GM18858 (cell line): Measurements from ENCODE around the gene MAP4.
"Not testable (repeated sequence)": the region's sequence is repeated elsewhere in the genome, so short reads cannot be mapped to it uniquely, and the experiment has no call there.

Source experiments
- ATAC-seq: cut with Tn5 transposase; IDR thresholded peaks from one replicate; pipeline ENCODE4 v1.9.1; 2021; ENCODE audit not compliant: unreplicated experiment

Gene MAP4

DNA sequence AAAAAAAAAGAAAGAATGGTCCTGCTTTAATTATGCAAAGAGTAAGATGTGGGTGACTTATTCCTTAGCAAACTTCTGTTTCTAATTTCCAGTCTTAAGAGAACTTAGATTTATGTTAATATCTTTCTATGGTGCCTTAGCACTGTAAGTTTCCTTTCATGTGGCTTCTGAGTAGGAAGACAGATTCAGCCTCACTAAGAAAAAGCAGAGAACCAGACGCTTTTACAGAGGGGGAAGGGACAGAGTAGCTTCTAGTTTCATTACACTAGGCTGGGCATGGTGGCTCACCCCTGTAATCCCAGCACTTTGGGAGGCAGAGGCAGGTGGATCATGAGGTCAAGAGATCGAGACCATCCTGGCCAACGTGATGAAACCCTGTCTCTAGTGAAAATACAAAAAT is 118.3 kb downstream of the MAP4 start:
- no peak for ATAC-seq

GRCh38 chr3:47896736-47897135 is 119.5 kb downstream of the MAP4 start:
- no peak for ATAC-seq

- ATAC-seq: no peak
Observed at GRCh38 chr3:47895241-47895640, 121.0 kb downstream of the MAP4 start.

GRCh38 chr3:47892286-47893040 is 123.8 kb downstream of the MAP4 start:
- no peak for ATAC-seq

- no peak for ATAC-seq
Observed at GRCh38 chr3:47891613-47892005, 124.6 kb downstream of the MAP4 start.

- ATAC-seq: no peak
Observed at GRCh38 chr3:47890828-47891612, 125.2 kb downstream of the MAP4 start.

GRCh38 chr3:47890126-47890827 is 125.9 kb downstream of the MAP4 start:
- no peak for ATAC-seq

DNA sequence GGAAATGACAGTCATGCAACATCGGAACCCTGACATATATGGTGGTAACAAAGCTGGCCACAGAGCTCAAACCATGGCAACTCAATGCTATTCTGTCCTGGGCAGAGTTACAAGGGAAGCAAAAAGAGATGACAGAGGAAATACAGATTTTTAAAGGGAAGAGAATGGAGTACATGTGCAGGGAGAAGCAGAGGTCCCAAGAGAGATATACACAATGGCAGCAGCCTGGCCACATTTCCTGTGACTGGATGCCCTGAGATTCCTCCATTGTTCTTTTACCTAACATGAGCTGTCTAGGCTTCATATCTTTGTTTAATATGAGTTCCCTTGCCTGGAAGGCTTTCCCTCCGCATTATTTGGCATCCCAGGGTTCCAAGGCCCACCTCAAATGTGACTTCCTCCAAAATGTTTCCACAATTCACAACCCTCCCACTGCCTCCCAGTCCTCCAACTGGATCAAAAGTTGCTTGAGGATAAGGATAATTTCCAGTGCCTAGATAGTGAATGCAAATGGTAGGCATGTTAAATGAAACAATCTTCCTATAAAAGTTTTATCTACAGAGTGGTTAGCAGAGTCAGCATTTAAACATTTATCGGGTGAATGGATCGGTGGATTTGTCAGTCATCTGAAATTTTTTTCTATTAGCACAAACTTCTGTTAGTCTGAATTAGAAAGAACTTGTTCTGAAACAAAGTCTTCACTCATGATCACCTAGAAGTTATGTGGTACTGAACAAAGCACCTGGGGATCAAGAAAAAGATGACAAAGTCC is 127.0 kb downstream of the MAP4 start:
- no peak for ATAC-seq

GRCh38 chr3:47887991-47888390 is 128.2 kb downstream of the MAP4 start:
- not testable (repeated sequence) for ATAC-seq

DNA sequence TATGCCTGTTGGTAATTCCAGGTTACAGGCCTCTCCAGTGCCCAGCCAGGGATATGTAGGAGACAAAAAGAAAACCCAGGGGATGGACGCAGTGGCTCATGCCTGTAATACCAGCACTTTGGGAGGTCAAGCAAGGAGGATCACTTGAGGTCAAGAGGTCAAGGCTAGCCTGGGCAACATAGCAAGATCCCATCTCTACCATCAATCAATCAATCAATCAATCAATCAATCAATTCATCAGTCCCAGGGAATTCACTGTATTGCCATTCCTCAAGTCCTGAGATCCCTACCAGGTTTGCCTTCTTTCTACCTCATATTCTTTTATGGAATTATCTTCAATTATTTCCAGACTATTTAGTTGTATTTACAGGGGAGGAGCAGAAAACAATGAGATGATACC is 131.0 kb downstream of the MAP4 start:
- no peak for ATAC-seq

DNA sequence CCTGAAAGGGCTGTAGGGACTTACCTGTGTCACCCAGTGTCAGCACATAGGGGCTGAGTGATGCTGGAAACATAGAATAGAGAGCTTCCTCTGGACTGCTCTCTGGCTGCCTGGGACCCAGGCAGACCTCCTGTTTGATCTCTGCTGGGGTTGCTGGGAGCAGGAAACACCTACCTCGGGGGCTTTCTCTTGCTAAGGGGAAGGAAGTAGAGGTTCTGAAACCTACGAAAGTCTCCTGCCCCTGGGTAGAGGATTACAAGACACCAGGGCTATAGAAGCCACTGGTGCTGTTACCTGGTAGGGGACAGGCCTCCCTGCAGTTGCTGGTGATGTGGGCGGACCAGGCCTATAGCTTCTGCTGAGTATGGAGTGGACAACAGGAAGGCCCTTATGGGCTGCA is 131.6 kb downstream of the MAP4 start:
- no peak for ATAC-seq

GRCh38 chr3:47882338-47882737 is 133.9 kb downstream of the MAP4 start:
- no peak for ATAC-seq

GRCh38 chr3:47877719-47878118 is 138.5 kb downstream of the MAP4 start:
- no peak for ATAC-seq

- ATAC-seq: no peak
Observed at GRCh38 chr3:47877290-47877689, 138.9 kb downstream of the MAP4 start.

DNA sequence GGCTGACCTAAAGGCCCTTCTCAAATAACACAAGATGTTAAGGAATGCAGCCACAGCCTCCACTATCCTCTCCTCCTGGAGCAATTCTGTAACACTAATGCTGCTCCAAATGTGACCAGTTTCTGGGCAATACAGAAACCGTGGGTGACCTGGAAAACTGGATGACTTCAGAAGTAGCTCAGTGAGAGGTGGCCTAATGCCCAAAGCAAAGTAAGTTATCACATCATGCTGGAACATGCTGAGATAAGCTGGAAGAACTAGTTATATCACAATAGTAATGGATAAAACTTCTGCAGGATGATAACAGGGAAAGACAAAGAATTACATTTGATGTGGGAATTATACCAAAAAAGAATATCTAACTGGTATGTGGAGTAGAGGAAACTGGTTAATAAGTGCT is 141.3 kb downstream of the MAP4 start:
- no peak for ATAC-seq

DNA sequence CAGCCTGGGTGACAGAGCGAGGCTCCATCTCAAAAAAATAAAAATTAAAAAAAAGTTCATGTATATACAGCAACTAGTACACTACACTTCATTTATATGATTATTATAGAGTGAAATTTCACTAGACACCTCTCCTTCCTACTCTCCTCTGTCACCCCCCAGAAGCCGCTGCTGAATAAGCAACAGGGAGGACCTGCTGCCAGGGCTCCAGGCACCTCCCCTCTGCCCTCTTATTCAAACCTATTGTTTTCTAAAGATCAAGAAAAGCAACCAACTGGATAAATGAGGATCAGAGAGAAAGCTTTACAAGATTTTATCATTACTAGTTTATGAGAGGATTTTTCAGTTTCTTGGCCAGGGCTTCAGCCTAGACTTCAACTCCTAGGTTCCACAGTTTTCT is 141.8 kb downstream of the MAP4 start:
- ATAC-seq: no peak

GRCh38 chr3:47872916-47873315 is 143.3 kb downstream of the MAP4 start:
- ATAC-seq: no peak

DNA sequence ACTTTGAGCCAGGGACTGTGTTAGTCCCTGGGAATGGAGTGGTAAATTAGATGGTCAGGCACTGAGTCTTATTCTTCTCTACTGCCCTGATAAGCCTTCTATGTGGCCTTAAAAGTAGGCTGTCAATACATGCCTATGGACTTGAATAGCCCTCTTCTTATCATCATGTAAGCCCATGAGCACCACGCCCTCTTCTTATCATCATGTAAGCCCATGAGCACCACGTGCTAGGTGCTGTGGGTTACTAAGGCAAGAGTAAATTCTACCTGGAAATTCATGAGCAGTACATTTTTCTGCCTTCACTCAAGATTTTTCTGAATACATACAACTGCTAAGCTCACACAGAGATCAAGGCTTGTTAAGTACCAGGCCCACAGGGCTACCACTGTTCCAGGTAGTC is 144.8 kb downstream of the MAP4 start:
- ATAC-seq: no peak

DNA sequence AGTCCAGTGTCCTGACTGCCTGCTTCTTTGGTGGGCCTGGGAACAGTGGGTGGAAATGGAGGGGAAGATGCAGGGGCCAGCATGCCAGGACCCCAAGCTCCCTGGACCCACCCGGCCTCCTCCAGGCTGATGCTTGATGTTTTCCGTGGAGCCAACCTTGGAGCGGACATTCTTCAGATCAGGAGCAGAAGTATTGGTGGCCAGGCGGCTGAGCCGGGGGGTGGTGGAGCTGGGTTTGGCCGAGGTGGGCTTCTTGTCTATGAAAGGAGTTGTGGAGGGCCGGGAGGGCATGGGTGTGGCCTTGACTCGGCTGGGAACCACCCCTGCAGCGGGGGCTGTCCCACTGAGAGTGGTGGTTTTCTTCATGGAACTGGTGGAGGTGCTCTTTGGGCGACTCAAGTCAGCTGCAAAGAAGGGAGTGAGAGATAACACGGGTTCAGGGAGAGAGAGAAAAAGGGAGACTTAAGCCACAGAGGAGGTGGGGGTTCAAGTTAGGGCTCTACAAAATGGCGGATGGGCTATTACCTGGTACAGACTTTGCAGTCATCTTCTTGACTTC is 145.4 kb downstream of the MAP4 start:
- no peak for ATAC-seq

GRCh38 chr3:47870156-47870555 is 146.1 kb downstream of the MAP4 start:
- ATAC-seq: no peak

DNA sequence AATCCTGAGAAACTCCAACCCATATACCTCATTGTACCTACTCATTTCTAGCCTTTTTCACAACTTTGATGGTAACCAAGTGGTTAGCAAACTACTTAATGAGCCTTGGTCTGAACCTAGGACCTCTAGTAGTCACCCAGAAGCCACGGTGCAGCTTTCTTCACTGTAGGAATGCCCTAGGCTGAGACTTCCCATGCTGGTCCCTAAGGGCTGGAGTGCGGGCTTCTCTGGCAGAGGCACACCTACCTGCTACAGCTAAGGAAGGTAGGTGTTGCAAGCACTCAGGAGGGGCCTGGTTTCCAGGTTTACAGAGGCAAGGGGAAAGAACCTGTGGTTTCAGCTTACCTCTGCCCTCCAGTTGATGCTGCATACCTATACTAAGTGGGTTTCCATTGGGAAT is 147.9 kb downstream of the MAP4 start:
- ATAC-seq: no peak
